Gastrocnemius medialis (tissue), 4 donors: Measurements from ENCODE around the gene RYR2. TPM values are rescaled to one million over a fixed set of nuclear protein-coding genes. Genes with fewer than 3 reads are reported as not detected.

Experiments
- ATAC-seq, 2 donors: fragments of 150-250 bp; one replicate each; pipeline ENCODE4 v1.9.1; 2016
- DNase-seq, 2 donors: peaks; one replicate each; pipeline ENCODE4 v3.0.0-alpha.2; 2019
- H3K27ac ChIP-seq, 4 donors: fragments of 200-600 bp; sonication (generic); 1 replicate in 1 of 4; 2 replicates in 3 of 4; pipeline ENCODE4 v1.5.1; 2016 to 2018; ENCODE audit warnings: mild to moderate bottlenecking in 2 of 4, moderate library complexity in 1 of 4
- H3K27me3 ChIP-seq, 3 donors: fragments of 200-600 bp; sonication (generic) in 2 of 3; 1 replicate in 1 of 3; 2 replicates in 2 of 3; pipeline versions ENCODE4 v1.5.1 to v1.6.0; 2016 to 2019; ENCODE audit warnings: mild to moderate bottlenecking in 1 of 3, moderate library complexity in 1 of 3
- H3K36me3 ChIP-seq, 2 donors: fragments of 200-600 bp; sonication (generic) in 1 of 2; one replicate each; pipeline ENCODE4 v1.5.1; 2017 to 2018
- H3K4me1 ChIP-seq, 2 donors: fragments of 200-600 bp; sonication (generic) in 1 of 2; one replicate each; pipeline ENCODE4 v1.5.1; 2016 to 2017; ENCODE audit warnings: mild to moderate bottlenecking in 2 of 2
- H3K4me3 ChIP-seq, 4 donors: fragments of 200-600 bp; sonication (generic) in 3 of 4; 1 replicate in 1 of 4; 2 replicates in 3 of 4; pipeline ENCODE4 v1.5.1; 2016 to 2019; ENCODE audit warnings: mild to moderate bottlenecking in 2 of 4
- H3K9me3 ChIP-seq, 3 donors: fragments of 200-600 bp; sonication (generic) in 2 of 3; 1 replicate in 1 of 3; 2 replicates in 2 of 3; pipeline ENCODE4 v1.5.1; 2016 to 2019
- POLR2A ChIP-seq, 2 donors: fragments of 450-650 bp; IDR thresholded peaks; one replicate each; pipeline ENCODE4 v1.6.1; 2017; ENCODE audit warnings: antibody characterized with exemption in 2 of 2, mild to moderate bottlenecking in 2 of 2, moderate library complexity in 2 of 2
- in situ Hi-C, 4 donors: fragments of 200-750 bp; cut with MboI; loops; one replicate each; pipeline versions ENCODE4 v1.15.0 to v1.8.0; 2017; ENCODE audit warnings: low sequenced_read_pairs in 4 of 4
- intact Hi-C: fragments of 100-400 bp; cut with DNase I; formaldehyde crosslinking; loops from one replicate; pipeline ENCODE4 v1.15.1; 2023; ENCODE audit warnings: low total_unique reads
- microRNA-seq, 2 donors: library from miRNA; unstranded; fragments of <30 nt; microRNA quantifications; one replicate each; pipeline ENCODE4, GENCODE V29; 2016; ENCODE audit warnings: borderline replicate concordance in 2 of 2
- total RNA-seq, 4 donors: library from RNA; depleted of rRNA; stranded (reverse); fragments of >200 nt; gene quantifications; one replicate each; pipeline versions ENCODE4 v1.1.0 to v1.2.3, GENCODE V29; 2016
- TF ChIP-seq, protein P1 (sequence below), 5 experiments: fragments of 450-650 bp in 3 of 5; fragments of 200-600 bp in 2 of 5; sonication (generic) in 2 of 5; IDR thresholded peaks in 4 of 5; conservative IDR thresholded peaks in 1 of 5; 1 replicate in 4 of 5; 2 replicates in 1 of 5; pipeline ENCODE4 v1.5.1; 2016 to 2019; ENCODE audit warnings: antibody characterized with exemption in 5 of 5, mild to moderate bottlenecking in 3 of 5, moderate library complexity in 3 of 5

RYR2 gene
- total RNA-seq, 4 donors from 2014 or later, result 0.04 to 0.16 (median 0.07) TPM

DNA sequence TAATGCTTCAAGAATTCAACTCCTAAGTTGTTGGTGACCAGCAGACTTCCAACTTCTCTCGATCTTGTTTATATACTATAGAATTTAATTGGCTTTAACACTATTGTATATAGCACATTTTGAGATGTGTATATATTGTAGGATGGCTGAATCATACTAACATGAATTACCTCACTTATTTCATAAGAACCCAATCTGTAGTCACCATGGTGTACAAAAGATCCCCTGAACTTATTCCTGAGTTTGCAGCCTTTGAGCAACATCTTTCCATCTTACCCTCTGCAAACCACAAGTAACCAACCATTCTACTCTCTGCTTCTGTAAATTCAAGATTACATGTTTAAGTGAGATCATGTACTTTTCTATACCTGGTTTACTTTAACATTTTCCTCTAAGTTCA, 836.4 kb downstream of the RYR2 start:
- no peaks in the 10 kb centered on the region for H3K27me3 ChIP-seq
- in situ Hi-C loops, result no loop called here
- TF ChIP-seq, protein P1, sequence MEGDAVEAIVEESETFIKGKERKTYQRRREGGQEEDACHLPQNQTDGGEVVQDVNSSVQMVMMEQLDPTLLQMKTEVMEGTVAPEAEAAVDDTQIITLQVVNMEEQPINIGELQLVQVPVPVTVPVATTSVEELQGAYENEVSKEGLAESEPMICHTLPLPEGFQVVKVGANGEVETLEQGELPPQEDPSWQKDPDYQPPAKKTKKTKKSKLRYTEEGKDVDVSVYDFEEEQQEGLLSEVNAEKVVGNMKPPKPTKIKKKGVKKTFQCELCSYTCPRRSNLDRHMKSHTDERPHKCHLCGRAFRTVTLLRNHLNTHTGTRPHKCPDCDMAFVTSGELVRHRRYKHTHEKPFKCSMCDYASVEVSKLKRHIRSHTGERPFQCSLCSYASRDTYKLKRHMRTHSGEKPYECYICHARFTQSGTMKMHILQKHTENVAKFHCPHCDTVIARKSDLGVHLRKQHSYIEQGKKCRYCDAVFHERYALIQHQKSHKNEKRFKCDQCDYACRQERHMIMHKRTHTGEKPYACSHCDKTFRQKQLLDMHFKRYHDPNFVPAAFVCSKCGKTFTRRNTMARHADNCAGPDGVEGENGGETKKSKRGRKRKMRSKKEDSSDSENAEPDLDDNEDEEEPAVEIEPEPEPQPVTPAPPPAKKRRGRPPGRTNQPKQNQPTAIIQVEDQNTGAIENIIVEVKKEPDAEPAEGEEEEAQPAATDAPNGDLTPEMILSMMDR (IDR thresholded peaks at IDR 0.05 in 4 of 5, conservative IDR thresholded peaks at IDR 0.05 in 1 of 5), result no peak
- no peak for TF ChIP-seq POLR2A (IDR thresholded peaks at IDR 0.05)
- no peaks in the 10 kb centered on the region for H3K36me3 ChIP-seq
- no peak overlapping the region for H3K4me3 ChIP-seq
- no peak for DNase-seq
- H3K9me3 ChIP-seq, result no peaks in the 10 kb centered on the region
- H3K4me1 ChIP-seq, result no peaks in the 10 kb centered on the region
- intact Hi-C loops, result no loop called here
- no peak overlapping the region for H3K27ac ChIP-seq
- no peak for ATAC-seq

DNA sequence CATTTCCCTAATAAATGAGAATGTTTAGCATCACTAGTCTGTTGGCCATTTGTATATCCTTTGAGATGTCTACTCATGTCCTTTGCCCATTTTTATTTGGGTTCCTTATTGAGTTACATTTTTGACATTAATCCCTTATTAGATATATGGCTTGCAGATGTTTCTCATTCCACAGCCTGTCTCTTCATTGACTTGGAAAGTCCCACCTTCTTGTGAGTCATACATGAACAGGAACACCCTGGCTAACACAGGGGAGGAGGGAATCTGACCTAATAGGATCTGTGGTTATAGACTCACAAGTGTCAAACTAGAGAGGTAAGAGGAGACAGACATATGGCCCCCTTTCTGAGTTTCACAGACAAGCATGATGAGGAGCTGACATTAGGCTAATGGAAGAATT, 837.2 kb downstream of the RYR2 start:
- no peaks in the 10 kb centered on the region for H3K4me1 ChIP-seq
- no peaks in the 10 kb centered on the region for H3K36me3 ChIP-seq
- in situ Hi-C loops, result no loop called here
- no peak overlapping the region for H3K27ac ChIP-seq
- intact Hi-C loops, result no loop called here
- H3K4me3 ChIP-seq, result no peak overlapping the region
- DNase-seq (no peak), ATAC-seq (no peak)
- no peak for TF ChIP-seq POLR2A (IDR thresholded peaks at IDR 0.05)
- TF ChIP-seq, protein P1 (IDR thresholded peaks at IDR 0.05 in 4 of 5, conservative IDR thresholded peaks at IDR 0.05 in 1 of 5), result no peak
- H3K9me3 ChIP-seq, result no peaks in the 10 kb centered on the region
- H3K27me3 ChIP-seq, result no peaks in the 10 kb centered on the region

Small RNA genes lying within 50 kb of the gene (microRNA-seq; reads per million reads assigned to microRNA genes)
- gene MIR4428, result 0 reads per million in 2 donors

Other genes starting within 250 kb of the RYR2 start
- gene MTR, start 246.9 kb upstream of the RYR2 start, total RNA-seq, result 10 to 100 TPM; 23.0 to 46.3 (median 29.1) TPM
- not detected for gene MT1HL1, start 37.7 kb upstream of the RYR2 start, total RNA-seq